ENCODE measurements around the gene ZNRF1.
"Not testable (repeated sequence)": the region's sequence is repeated elsewhere in the genome, so short reads cannot be mapped to it uniquely, and the experiment has no call there.

ZNRF1 gene

GRCh38 chr16:75003931-75004330 lies 5.1 kb downstream of the ZNRF1 start:
- no peak for DNase-seq

GRCh38 chr16:75004460-75004859 lies 5.6 kb downstream of the ZNRF1 start:
- DNase-seq = no peak

- no peak for DNase-seq
These were observed 6.9 kb downstream of the ZNRF1 start for GRCh38 chr16:75005697-75006096.

- DNase-seq = no peak
These were observed 8.6 kb downstream of the ZNRF1 start for GRCh38 chr16:75007443-75007842.

- DNase-seq = no peak
These were observed 11.6 kb downstream of the ZNRF1 start for GRCh38 chr16:75010427-75010826.

- DNase-seq = no peak
These were observed 12.9 kb downstream of the ZNRF1 start for GRCh38 chr16:75011634-75012307.

- DNase-seq = no peak
These were observed 13.7 kb downstream of the ZNRF1 start for GRCh38 chr16:75012380-75013081.

GRCh38 chr16:75013123-75013522 lies 14.3 kb downstream of the ZNRF1 start:
- DNase-seq = not testable (repeated sequence)

GRCh38 chr16:75014318-75014717 lies 15.5 kb downstream of the ZNRF1 start:
- no peak for DNase-seq

GRCh38 chr16:75016451-75017081 lies 17.7 kb downstream of the ZNRF1 start:
- DNase-seq = not testable (repeated sequence)

- no peak for DNase-seq
These were observed 19.1 kb downstream of the ZNRF1 start for GRCh38 chr16:75017670-75018525.

GRCh38 chr16:75019007-75019406 lies 20.2 kb downstream of the ZNRF1 start:
- DNase-seq = no peak

GRCh38 chr16:75019586-75019985 lies 20.8 kb downstream of the ZNRF1 start:
- no peak for DNase-seq

- no peak for DNase-seq
These were observed 22.6 kb downstream of the ZNRF1 start for GRCh38 chr16:75021410-75021809.

GRCh38 chr16:75022567-75022966 lies 23.7 kb downstream of the ZNRF1 start:
- no peak for DNase-seq

- DNase-seq = no peak
These were observed 24.2 kb downstream of the ZNRF1 start for GRCh38 chr16:75023009-75023408.

- no peak for DNase-seq
These were observed 25.4 kb downstream of the ZNRF1 start for GRCh38 chr16:75024182-75024581.

- no peak for DNase-seq
These were observed 25.8 kb downstream of the ZNRF1 start for GRCh38 chr16:75024594-75024993.

GRCh38 chr16:75025761-75026160 lies 26.9 kb downstream of the ZNRF1 start:
- DNase-seq = no peak

GRCh38 chr16:75026239-75026891 lies 27.5 kb downstream of the ZNRF1 start:
- DNase-seq = not testable (repeated sequence)

- DNase-seq = no peak
These were observed 28.1 kb downstream of the ZNRF1 start for GRCh38 chr16:75026892-75027391.

GRCh38 chr16:75027520-75028300 lies 28.9 kb downstream of the ZNRF1 start:
- no peak for DNase-seq
